Glutamatergic neuron (in vitro differentiated cells): ENCODE data around the gene CEACAM3. TPM values are rescaled to one million over a fixed set of nuclear protein-coding genes. Genes with fewer than 3 reads are reported as not detected.
"Not testable (repeated sequence)": the region's sequence is repeated elsewhere in the genome, so short reads cannot be mapped to it uniquely, and the experiment has no call there.

Experiments used
- DNase-seq: peaks from one replicate; pipeline ENCODE4 v3.0.0; 2022
- H3K27ac Mint-ChIP-seq: one replicate; pipeline ENCODE4 v1.8.0; 2020; ENCODE audit warnings: mild to moderate bottlenecking, mixed read lengths, inconsistent platforms; ENCODE audit not compliant: unreplicated experiment
- H3K27me3 Mint-ChIP-seq: one replicate; pipeline ENCODE4 v1.8.0; 2020; ENCODE audit warnings: mild to moderate bottlenecking, moderate library complexity, mixed read lengths, inconsistent platforms; ENCODE audit not compliant: unreplicated experiment
- H3K36me3 Mint-ChIP-seq: one replicate; pipeline ENCODE4 v1.8.0; 2020; ENCODE audit warnings: mild to moderate bottlenecking, mixed read lengths, inconsistent platforms; ENCODE audit not compliant: unreplicated experiment
- H3K4me1 Mint-ChIP-seq: one replicate; pipeline ENCODE4 v1.8.0; 2020; ENCODE audit warnings: mild to moderate bottlenecking, low read depth, mixed read lengths, inconsistent platforms; ENCODE audit not compliant: unreplicated experiment
- H3K4me3 Mint-ChIP-seq: one replicate; pipeline ENCODE4 v1.8.0; 2020; ENCODE audit warnings: mild to moderate bottlenecking, mixed read lengths, inconsistent platforms; ENCODE audit not compliant: unreplicated experiment
- H3K9me3 Mint-ChIP-seq: one replicate; pipeline ENCODE4 v1.8.0; 2020; ENCODE audit warnings: mild to moderate bottlenecking, moderate library complexity, mixed read lengths, inconsistent platforms; ENCODE audit not compliant: unreplicated experiment
- CTCF ChIP-seq: fragments of 200-600 bp; sonication (generic); IDR thresholded peaks from one replicate; pipeline ENCODE4 v1.5.0; 2021; ENCODE audit not compliant: partially characterized antibody, unreplicated experiment
- long read RNA-seq: library from polyadenylated mRNA; unstranded; transcript quantifications from one replicate; pipeline ENCODE4 v2.0.0, GENCODE V29; 2020; ENCODE audit not compliant: unreplicated experiment
- total RNA-seq: library from RNA; stranded (reverse); fragmentation: NEBNext Ultra II Directional; extraction: Animal tissue kit (Norgen Biotek cat#: 25700); gene quantifications from one replicate; pipeline ENCODE4 v1.2.1, GENCODE V29; 2021; ENCODE audit not compliant: unreplicated experiment

CEACAM3 gene
- total RNA-seq: not detected
- long read RNA-seq: 0 reads

- Mint-ChIP-seq H3K36me3 (no peaks in the 10 kb centered on the region), H3K27ac (no peak within 1 kb of the TSS), H3K4me1 (peaks cover 5% of the 10 kb centered on the region), H3K4me3 (no peak within 1 kb of the TSS), H3K27me3 (peaks cover 8% of the 10 kb centered on the region), H3K9me3 (peaks cover 2% of the 10 kb centered on the region)
- TF ChIP-seq CTCF: no peak
- no peak for DNase-seq
Observed at GRCh38 chr19:41796362-41796761, at the start of gene CEACAM3. Gene CEACAM3, plus strand, starts transcription at chr19:41796587. Its CDS starts 91 bp downstream, at chr19:41796678.

GRCh38 chr19:41746593-41747227 lies 49.7 kb upstream of the CEACAM3 start:
- Mint-ChIP-seq H3K27ac (no peak overlapping the region), H3K4me3 (no peak overlapping the region), H3K27me3 (peaks cover 7% of the 10 kb centered on the region), H3K36me3 (no peaks in the 10 kb centered on the region), H3K4me1 (no peaks in the 10 kb centered on the region), H3K9me3 (peaks cover 2% of the 10 kb centered on the region)
- peak; percentile 28 for TF ChIP-seq CTCF
- peak; percentile 41 for DNase-seq

GRCh38 chr19:41748012-41748411 lies 48.4 kb upstream of the CEACAM3 start:
- Mint-ChIP-seq H3K27me3 (peaks cover 7% of the 10 kb centered on the region), H3K9me3 (peaks cover 2% of the 10 kb centered on the region), H3K4me3 (no peak overlapping the region), H3K4me1 (no peaks in the 10 kb centered on the region), H3K27ac (no peak overlapping the region), H3K36me3 (no peaks in the 10 kb centered on the region)
- TF ChIP-seq CTCF: no peak
- DNase-seq: no peak

- not testable (repeated sequence) for H3K9me3 Mint-ChIP-seq, H3K27ac Mint-ChIP-seq, DNase-seq, H3K4me3 Mint-ChIP-seq, H3K27me3 Mint-ChIP-seq, H3K4me1 Mint-ChIP-seq, H3K36me3 Mint-ChIP-seq
Observed at GRCh38 chr19:41750248-41751134, 45.9 kb upstream of the CEACAM3 start.

GRCh38 chr19:41753159-41753558 lies 43.2 kb upstream of the CEACAM3 start:
- Mint-ChIP-seq H3K4me3 (no peak overlapping the region), H3K4me1 (peaks cover 4% of the 10 kb centered on the region), H3K27ac (no peak overlapping the region), H3K27me3 (peaks cover 2% of the 10 kb centered on the region), H3K36me3 (no peaks in the 10 kb centered on the region), H3K9me3 (no peaks in the 10 kb centered on the region)
- peak; percentile 80 for TF ChIP-seq CTCF
- peak; percentile 75 for DNase-seq
